Neural cell (in vitro differentiated cells): ENCODE data around the gene RECQL.

Experiments
- EP300 ChIP-seq: fragments of 450-650 bp; conservative IDR thresholded peaks from 2 replicates; pipeline ENCODE4 v1.6.1; 2014; ENCODE audit warnings: antibody characterized with exemption, mild to moderate bottlenecking, moderate library complexity; ENCODE audit not compliant: poor library complexity, severe bottlenecking
- EZH2 ChIP-seq: fragments of 200-600, 300-800 bp; shearing (Covaris generic), sonication (generic); IDR thresholded peaks from 2 replicates; pipeline ENCODE4 v1.6.1; 2014; ENCODE audit warnings: antibody characterized with exemption, low read length, borderline replicate concordance, mild to moderate bottlenecking; ENCODE audit not compliant: insufficient read depth, poor library complexity, severe bottlenecking
- MXI1 ChIP-seq: fragments of 450-650 bp; conservative IDR thresholded peaks from 2 replicates; pipeline ENCODE4 v1.6.1; 2014; ENCODE audit warnings: antibody characterized with exemption, mild to moderate bottlenecking; ENCODE audit not compliant: poor library complexity, severe bottlenecking
- POLR2AphosphoS5 ChIP-seq: IDR thresholded peaks from 2 replicates; pipeline ENCODE4 v1.6.1; 2012
- SMC3 ChIP-seq: fragments of 450-650 bp; conservative IDR thresholded peaks from 2 replicates; pipeline ENCODE4 v1.6.1; 2014; ENCODE audit warnings: antibody characterized with exemption, mild to moderate bottlenecking, moderate library complexity; ENCODE audit not compliant: poor library complexity
- TAF1 ChIP-seq: IDR thresholded peaks from 2 replicates; pipeline ENCODE4 v1.6.1; 2012; ENCODE audit warnings: low read depth
- TF ChIP-seq, protein P1 (sequence below): fragments of 450-650 bp; IDR thresholded peaks from 2 replicates; pipeline ENCODE4 v1.5.1; 2014; ENCODE audit warnings: antibody characterized with exemption, mild to moderate bottlenecking, moderate library complexity; ENCODE audit not compliant: poor library complexity, severe bottlenecking

DNA sequence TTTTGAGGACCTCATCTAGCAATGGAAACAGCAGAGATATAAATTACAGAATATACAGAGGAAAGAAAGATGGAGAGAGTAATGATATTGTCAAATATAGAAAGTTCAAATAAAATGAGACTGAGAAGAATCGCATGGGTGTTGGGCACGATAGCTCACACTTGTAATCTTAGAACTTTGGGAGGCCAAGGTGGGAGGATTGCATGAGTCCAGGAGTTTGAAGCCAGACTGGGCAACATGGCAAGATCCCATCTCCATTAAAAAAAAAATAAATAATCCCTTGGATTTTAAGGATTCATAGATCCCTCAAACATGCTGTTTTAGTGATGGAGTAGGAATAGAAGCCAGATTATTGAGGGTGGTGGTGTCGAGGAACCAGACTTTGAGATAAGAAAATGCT is 62.1 kb downstream of the RECQL start:
- TF ChIP-seq MXI1 (no peak), TAF1 (no peak), EZH2 (no peak), POLR2AphosphoS5 (no peak), EP300 (no peak), SMC3 (no peak)
- TF ChIP-seq, protein P1, sequence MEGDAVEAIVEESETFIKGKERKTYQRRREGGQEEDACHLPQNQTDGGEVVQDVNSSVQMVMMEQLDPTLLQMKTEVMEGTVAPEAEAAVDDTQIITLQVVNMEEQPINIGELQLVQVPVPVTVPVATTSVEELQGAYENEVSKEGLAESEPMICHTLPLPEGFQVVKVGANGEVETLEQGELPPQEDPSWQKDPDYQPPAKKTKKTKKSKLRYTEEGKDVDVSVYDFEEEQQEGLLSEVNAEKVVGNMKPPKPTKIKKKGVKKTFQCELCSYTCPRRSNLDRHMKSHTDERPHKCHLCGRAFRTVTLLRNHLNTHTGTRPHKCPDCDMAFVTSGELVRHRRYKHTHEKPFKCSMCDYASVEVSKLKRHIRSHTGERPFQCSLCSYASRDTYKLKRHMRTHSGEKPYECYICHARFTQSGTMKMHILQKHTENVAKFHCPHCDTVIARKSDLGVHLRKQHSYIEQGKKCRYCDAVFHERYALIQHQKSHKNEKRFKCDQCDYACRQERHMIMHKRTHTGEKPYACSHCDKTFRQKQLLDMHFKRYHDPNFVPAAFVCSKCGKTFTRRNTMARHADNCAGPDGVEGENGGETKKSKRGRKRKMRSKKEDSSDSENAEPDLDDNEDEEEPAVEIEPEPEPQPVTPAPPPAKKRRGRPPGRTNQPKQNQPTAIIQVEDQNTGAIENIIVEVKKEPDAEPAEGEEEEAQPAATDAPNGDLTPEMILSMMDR = no peak
